ENCODE measurements around the gene VTCN1. TPM values are rescaled to one million over a fixed set of nuclear protein-coding genes. Genes with fewer than 3 reads are reported as not detected.
"Not testable (repeated sequence)": the region's sequence is repeated elsewhere in the genome, so short reads cannot be mapped to it uniquely, and the experiment has no call there.

Gene VTCN1
- total RNA-seq, 2 experiments from 2014 or later: not detected

GRCh38 chr1:117122330-117123025, 88.2 kb downstream of the VTCN1 start:
- peak overlapping the region; percentile 75 for H3K4me3 Mint-ChIP-seq
- no peak overlapping the region for H3K27ac Mint-ChIP-seq
- H3K4me1 Mint-ChIP-seq: peaks cover 3% of the 10 kb centered on the region
- DNase-seq: no peak
- CTCF ChIA-PET: interaction anchor here (0.5 to 1.5 kb wide), 6 partner anchors 8 to 55 kb away, joined by 3 to 4 read pairs (median 4); no protein-coding TSS in a partner anchor
- H3K9me3 Mint-ChIP-seq: no peaks in the 10 kb centered on the region
- POLR2A ChIA-PET: interaction anchor here (0.8 kb wide), 2 partner anchors 63 to 807 kb away, joined by 3 to 4 read pairs; partner anchors contain the start of genes GDAP2, TTF2 and WDR3
- H3K27me3 Mint-ChIP-seq: peaks cover 19% of the 10 kb centered on the region
- H3K36me3 Mint-ChIP-seq (ENCODE audit: low read depth): no peaks in the 10 kb centered on the region

GRCh38 chr1:117121589-117122329, 89.0 kb downstream of the VTCN1 start, which contains the start of gene TRIM45:
Gene TRIM45 (minus strand): TSS chr1:117121749. CDS start chr1:117121201, 548 bp downstream.
- H3K36me3 Mint-ChIP-seq (ENCODE audit: low read depth): no peaks in the 10 kb centered on the region
- peak; percentile 86 for DNase-seq
- peaks cover 14% of the 10 kb centered on the region for H3K27me3 Mint-ChIP-seq
- peaks cover 3% of the 10 kb centered on the region for H3K4me1 Mint-ChIP-seq
- CTCF ChIA-PET: interaction anchor here (0.5 to 1.5 kb wide), 6 partner anchors 8 to 55 kb away, joined by 3 to 4 read pairs (median 4); no protein-coding TSS in a partner anchor
- POLR2A ChIA-PET: interaction anchor here (0.8 kb wide), 2 partner anchors 62 to 808 kb away, joined by 3 to 4 read pairs; partner anchors contain the start of genes GDAP2, TTF2 and WDR3
- H3K4me3 Mint-ChIP-seq: peak within 1 kb of the TSS; percentile 75
- no peaks in the 10 kb centered on the region for H3K9me3 Mint-ChIP-seq
- no peak within 1 kb of the TSS for H3K27ac Mint-ChIP-seq

- H3K36me3 Mint-ChIP-seq (ENCODE audit: low read depth): no peaks in the 10 kb centered on the region
- no peak for DNase-seq
Measured at GRCh38 chr1:117120774-117121588, 89.7 kb downstream of the VTCN1 start.

GRCh38 chr1:117119144-117119543, 91.6 kb downstream of the VTCN1 start:
- H3K27ac Mint-ChIP-seq; H3K36me3 Mint-ChIP-seq (ENCODE audit: low read depth); H3K9me3 Mint-ChIP-seq; H3K4me3 Mint-ChIP-seq; H3K4me1 Mint-ChIP-seq; DNase-seq: not testable (repeated sequence)
- peaks cover 11% of the 10 kb centered on the region for H3K27me3 Mint-ChIP-seq
- ChIA-PET POLR2A (interaction anchor here (1.8 to 2.8 kb wide), 2 partner anchors 9 to 59 kb away, joined by 7 to 11 read pairs; partner anchors contain the start of gene TTF2), CTCF (interaction anchor here (0.9 to 1.3 kb wide), 2 partner anchors 51 to 57 kb away, joined by 3 read pairs; no protein-coding TSS in a partner anchor)

More at GRCh38 chr1:117120774-117121588, 89.7 kb downstream of the VTCN1 start:
- Mint-ChIP-seq H3K27ac (no peak overlapping the region), H3K27me3 (peaks cover 11% of the 10 kb centered on the region), H3K4me1 (peaks cover 3% of the 10 kb centered on the region), H3K9me3 (no peaks in the 10 kb centered on the region), H3K4me3 (peak overlapping the region; percentile 75)
- POLR2A ChIA-PET: interaction anchor here (1.8 to 2.8 kb wide), 2 partner anchors 11 to 61 kb away, joined by 7 to 11 read pairs; partner anchors contain the start of gene TTF2
- CTCF ChIA-PET: interaction anchor here (1.2 to 1.9 kb wide), 2 partner anchors 8 to 633 kb away, joined by 4 to 15 read pairs; no protein-coding TSS in a partner anchor

- no peak overlapping the region for H3K27ac Mint-ChIP-seq
- H3K4me1 Mint-ChIP-seq: peaks cover 3% of the 10 kb centered on the region
- no peaks in the 10 kb centered on the region for H3K36me3 Mint-ChIP-seq (ENCODE audit: low read depth)
- H3K9me3 Mint-ChIP-seq: no peaks in the 10 kb centered on the region
- H3K27me3 Mint-ChIP-seq: peaks cover 9% of the 10 kb centered on the region
- CTCF ChIA-PET: no interaction called here
- no peak overlapping the region for H3K4me3 Mint-ChIP-seq
- POLR2A ChIA-PET: interaction anchor here (1.2 kb wide), 1 partner anchor 58 kb away, joined by 6 read pairs; the partner anchor contains the start of gene TTF2
- no peak for DNase-seq
Measured at GRCh38 chr1:117118137-117118536, 92.6 kb downstream of the VTCN1 start.

GRCh38 chr1:117117697-117118096, 93.0 kb downstream of the VTCN1 start:
- ChIA-PET CTCF (no interaction called here), POLR2A (interaction anchor here (1.2 kb wide), 1 partner anchor 57 kb away, joined by 6 read pairs; the partner anchor contains the start of gene TTF2)
- H3K4me1 Mint-ChIP-seq: peaks cover 3% of the 10 kb centered on the region
- no peaks in the 10 kb centered on the region for H3K36me3 Mint-ChIP-seq (ENCODE audit: low read depth)
- no peak overlapping the region for H3K4me3 Mint-ChIP-seq
- DNase-seq: no peak
- no peak overlapping the region for H3K27ac Mint-ChIP-seq
- H3K27me3 Mint-ChIP-seq: peaks cover 6% of the 10 kb centered on the region
- H3K9me3 Mint-ChIP-seq: no peaks in the 10 kb centered on the region

GRCh38 chr1:117116784-117117130, 94.0 kb downstream of the VTCN1 start:
- Mint-ChIP-seq H3K27ac (no peak overlapping the region), H3K9me3 (no peaks in the 10 kb centered on the region), H3K4me1 (peaks cover 1% of the 10 kb centered on the region), H3K4me3 (no peak overlapping the region), H3K36me3 (ENCODE audit: low read depth) (no peaks in the 10 kb centered on the region), H3K27me3 (peaks cover 5% of the 10 kb centered on the region)
- ChIA-PET CTCF (no interaction called here), POLR2A (interaction anchor here (0.7 kb wide), 1 partner anchor 10 kb away, joined by 3 read pairs; no protein-coding TSS in a partner anchor)
- no peak for DNase-seq

GRCh38 chr1:117116090-117116783, 94.5 kb downstream of the VTCN1 start:
- ChIA-PET POLR2A (interaction anchor here (0.7 kb wide), 1 partner anchor 10 kb away, joined by 3 read pairs; no protein-coding TSS in a partner anchor), CTCF (interaction anchor here (2.7 kb wide), 1 partner anchor 13 kb away, joined by 8 read pairs; no protein-coding TSS in a partner anchor)
- Mint-ChIP-seq H3K27ac (no peak overlapping the region), H3K9me3 (no peaks in the 10 kb centered on the region), H3K4me3 (no peak overlapping the region), H3K4me1 (peaks cover 1% of the 10 kb centered on the region), H3K27me3 (peaks cover 5% of the 10 kb centered on the region), H3K36me3 (ENCODE audit: low read depth) (no peaks in the 10 kb centered on the region)
- no peak for DNase-seq

GRCh38 chr1:117114877-117115276, 95.8 kb downstream of the VTCN1 start:
- no peak overlapping the region for H3K4me3 Mint-ChIP-seq
- CTCF ChIA-PET: interaction anchor here (1.2 to 2.7 kb wide), 2 partner anchors 8 to 14 kb away, joined by 4 to 8 read pairs; no protein-coding TSS in a partner anchor
- H3K27ac Mint-ChIP-seq: no peak overlapping the region
- H3K36me3 Mint-ChIP-seq (ENCODE audit: low read depth): no peaks in the 10 kb centered on the region
- H3K4me1 Mint-ChIP-seq: peaks cover 3% of the 10 kb centered on the region
- H3K27me3 Mint-ChIP-seq: no peaks in the 10 kb centered on the region
- POLR2A ChIA-PET: no interaction called here
- no peak for DNase-seq
- no peaks in the 10 kb centered on the region for H3K9me3 Mint-ChIP-seq

GRCh38 chr1:117113199-117113598, 97.5 kb downstream of the VTCN1 start:
- Mint-ChIP-seq H3K27ac (no peak overlapping the region), H3K9me3 (no peaks in the 10 kb centered on the region), H3K27me3 (no peaks in the 10 kb centered on the region), H3K4me3 (no peak overlapping the region), H3K36me3 (ENCODE audit: low read depth) (peaks cover 3% of the 10 kb centered on the region), H3K4me1 (peaks cover 13% of the 10 kb centered on the region)
- no peak for DNase-seq
- POLR2A ChIA-PET: interaction anchor here (1.1 kb wide), 1 partner anchor 53 kb away, joined by 3 read pairs; the partner anchor contains the start of gene TTF2
- CTCF ChIA-PET: no interaction called here

- CTCF ChIA-PET: interaction anchor here (1.4 kb wide), 1 partner anchor 9 kb away, joined by 3 read pairs; no protein-coding TSS in a partner anchor
- H3K4me3 Mint-ChIP-seq: no peak overlapping the region
- POLR2A ChIA-PET: no interaction called here
- H3K27me3 Mint-ChIP-seq: no peaks in the 10 kb centered on the region
- DNase-seq: no peak
- no peaks in the 10 kb centered on the region for H3K9me3 Mint-ChIP-seq
- peaks cover 10% of the 10 kb centered on the region for H3K36me3 Mint-ChIP-seq (ENCODE audit: low read depth)
- H3K27ac Mint-ChIP-seq: no peak overlapping the region
- H3K4me1 Mint-ChIP-seq: peaks cover 15% of the 10 kb centered on the region
Measured at GRCh38 chr1:117112047-117112717, 98.5 kb downstream of the VTCN1 start.

All from activated CD4-positive, alpha-beta memory T cell treated with anti-CD3 and anti-CD28 coated beads, Interleukin-2, amount 10 ng/mL, durations not matched to agents 7 days and 5 days (primary cell).